HG02763 (cell line): ENCODE measurements around the gene DUSP9.

Experiments used
- ATAC-seq: cut with Tn5 transposase; IDR thresholded peaks from one replicate; pipeline ENCODE4 v1.9.1; 2021; ENCODE audit warnings: mild to moderate bottlenecking, moderate library complexity; ENCODE audit not compliant: unreplicated experiment

The DUSP9 gene

DNA sequence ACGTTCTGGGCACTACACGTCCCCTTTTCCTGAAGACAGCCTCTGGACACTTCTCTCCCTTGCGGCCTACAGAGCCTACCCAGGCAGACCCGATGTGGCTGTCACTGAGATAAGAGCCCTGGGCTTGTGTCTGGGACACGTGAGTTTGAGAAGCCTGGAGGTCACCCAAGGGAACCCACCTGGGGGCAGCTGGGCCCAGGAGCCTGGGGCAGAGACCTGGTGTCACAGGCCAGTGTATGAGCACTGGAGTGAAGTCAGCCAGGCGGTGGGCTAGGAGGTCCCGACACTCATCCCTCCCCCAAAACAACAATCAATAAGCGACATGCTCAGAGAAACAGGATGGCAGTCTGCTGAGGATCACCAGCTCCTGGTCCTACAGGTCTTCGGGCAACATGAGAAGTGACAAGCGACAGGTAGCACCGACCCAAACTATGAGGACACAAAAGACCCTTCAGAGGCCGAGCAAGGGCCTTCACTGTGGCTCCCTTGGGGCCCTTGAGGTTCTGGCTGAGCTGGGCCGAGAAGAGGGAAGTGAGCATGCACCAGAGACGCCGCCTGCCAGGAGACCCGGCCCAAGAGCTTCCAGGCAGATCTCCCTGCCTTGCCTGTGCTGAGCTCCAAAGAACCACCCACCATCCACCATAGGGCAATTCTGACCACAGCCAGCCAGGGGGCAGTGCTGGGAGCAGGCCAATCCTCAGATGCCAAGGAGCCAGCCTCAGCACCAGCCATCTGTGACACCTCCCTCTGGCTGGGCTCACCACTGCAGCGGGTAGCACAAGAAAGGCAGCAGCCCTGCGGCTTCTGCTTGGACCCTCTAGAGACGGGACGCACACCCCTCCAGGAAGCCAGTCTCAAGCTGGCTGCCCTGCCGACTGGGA lies 11.0 kb upstream of the DUSP9 start:
- ATAC-seq: no peak

DNA sequence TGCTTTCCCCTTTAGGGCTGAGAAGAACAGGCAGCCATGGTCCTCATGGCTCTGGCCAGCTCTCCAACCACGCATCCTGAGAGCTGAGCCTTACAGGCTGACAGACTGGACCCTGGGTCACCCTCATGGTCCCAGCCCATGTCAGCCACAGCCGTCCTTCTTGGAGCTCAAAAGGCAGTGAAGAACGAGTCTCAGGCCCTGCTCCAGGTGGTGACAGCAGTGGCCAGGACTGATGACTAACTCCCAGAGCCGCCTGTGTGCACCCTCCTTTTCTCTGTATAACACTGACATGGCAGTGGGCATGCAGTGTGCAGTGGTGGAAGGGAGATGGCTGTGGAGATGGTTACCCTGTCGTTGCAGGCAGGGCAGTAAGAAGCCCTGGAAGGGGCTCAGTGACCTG lies 10.3 kb upstream of the DUSP9 start:
- no peak for ATAC-seq

DNA sequence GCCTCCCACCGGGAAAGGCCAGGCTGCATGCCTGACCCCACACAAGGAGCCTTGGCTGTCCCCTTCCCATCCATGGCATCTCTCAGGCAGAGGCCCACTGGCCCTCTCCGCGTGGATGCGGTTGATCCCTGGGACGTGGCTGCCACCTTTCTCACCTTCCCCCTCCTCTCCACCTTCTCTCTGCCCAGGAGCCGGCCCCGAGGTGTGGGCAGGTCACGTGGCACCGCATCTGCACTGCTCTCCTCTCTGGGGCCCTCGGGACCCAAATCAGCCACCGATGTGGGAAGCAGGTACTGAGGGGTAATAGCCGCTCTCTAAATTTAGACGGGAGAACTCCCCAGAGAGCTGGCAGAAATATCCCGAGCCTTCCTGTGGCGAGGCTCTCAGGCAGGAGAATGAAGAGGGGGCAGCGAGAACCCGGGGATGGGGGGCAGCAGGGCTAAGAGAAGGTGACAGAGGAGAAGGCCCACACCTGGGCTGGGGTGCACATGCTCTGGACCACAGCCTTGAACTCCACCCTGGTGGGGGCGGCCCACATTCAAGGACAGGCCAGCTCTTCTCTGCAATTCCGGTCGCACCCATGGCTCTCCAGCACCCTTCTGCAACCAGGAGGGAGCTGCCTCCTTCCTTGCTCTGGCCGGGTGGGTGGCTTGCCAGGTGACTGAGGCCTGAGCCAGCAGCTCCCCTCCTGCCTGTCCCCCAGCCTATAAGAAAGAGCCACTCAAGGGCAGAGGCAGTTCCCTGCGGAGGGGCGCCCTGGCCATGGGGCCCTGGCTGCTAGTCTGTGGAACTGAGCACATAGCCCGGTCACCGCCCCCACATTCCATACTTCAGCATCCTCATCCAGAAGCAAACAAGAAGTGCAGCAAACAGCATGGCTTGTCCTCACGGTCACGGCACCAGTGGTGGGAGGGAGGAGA lies 9.6 kb upstream of the DUSP9 start:
- ATAC-seq: no peak

DNA sequence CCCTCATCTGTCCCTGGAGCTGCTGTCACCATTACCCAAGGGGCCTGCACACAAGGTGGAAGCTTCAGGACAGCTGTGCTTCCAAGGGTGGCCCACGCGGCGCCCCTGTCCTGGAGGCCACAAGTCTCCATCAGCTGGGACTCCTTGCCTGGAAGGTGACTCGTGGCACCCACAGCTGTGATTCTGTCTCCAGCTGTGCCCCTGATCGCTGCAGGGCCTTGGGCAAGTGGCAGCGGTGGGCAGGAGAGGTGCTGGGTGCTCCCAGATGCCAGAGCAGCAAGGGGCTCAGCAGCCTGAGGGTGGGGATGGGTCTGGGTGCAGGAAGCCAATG lies 9.0 kb upstream of the DUSP9 start:
- ATAC-seq: no peak

DNA sequence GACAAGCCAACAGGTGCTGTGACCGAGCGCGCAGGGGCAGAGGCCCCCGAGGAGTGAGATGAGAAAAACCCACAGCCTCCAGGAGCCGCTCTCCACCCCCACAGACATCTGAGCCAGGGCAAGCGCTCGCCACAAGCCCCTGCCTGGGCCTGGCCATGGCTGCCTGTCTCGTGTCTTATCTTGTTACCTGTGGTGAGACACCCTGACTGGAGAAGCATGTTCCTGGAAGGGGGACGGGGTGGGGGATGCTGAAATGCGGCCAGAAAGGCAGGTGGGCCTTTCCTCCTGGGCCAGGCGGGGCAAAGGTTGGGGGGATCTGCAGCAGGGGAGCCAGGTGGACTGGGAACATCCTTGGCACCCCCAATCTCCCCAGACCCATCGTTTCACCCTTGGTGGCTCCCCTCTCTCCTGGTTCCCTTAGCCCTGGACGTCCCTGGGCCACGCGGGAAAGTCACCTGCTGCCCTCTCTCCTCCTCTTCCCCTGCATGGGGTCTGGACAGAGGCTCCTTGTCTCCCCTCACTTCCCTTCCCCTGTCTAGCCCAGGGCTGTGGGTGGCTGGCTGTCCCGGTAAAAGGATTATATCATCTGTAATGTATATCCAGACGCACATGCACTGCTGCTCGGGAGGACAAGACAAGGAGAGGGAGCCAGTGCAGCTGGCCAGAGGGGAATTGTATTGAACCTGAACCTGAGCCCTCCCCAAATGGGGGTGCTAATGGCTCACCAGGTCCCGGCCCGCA lies 8.4 kb upstream of the DUSP9 start:
- no peak for ATAC-seq

DNA sequence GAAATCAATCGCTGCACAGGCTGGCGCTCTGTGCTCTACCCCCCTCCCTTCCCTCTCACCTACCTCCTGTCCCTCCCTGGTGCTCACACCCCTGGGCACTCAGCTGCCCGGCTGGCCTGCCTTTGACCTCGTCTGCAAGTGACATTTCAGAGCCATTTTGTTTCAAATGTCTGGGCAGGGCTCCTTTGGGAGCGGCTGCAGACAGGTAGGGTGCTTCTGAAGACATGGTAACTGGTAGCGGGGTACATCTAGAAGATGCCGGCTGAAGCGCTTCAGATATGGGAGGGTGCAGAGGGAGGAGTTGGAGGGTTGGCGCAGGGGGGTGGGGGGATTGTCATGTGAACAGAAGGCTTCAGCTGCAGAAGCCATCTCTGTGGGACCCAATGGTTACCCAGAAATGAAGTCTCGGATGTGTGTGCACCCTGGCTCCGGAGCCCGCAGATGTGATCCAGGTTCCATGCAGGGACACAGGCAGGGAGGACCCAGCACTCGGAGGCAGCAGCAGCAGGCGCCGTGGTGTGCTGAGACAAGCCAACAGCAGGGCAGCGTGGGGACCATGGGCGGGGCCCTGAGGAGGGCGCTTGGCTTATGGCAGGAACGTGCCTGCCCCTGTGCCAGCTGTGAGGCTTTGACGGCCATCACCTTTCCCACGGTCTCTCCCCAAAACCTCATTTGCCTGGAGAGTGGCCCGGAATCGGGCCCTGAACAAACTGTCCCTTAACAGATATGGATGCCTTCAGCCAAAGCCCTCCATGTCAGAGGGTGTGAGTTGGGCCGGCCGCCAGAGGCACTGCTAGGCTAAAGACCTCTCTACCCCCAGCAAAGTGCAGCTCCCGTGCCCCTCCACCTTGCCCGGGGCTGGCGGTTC lies 7.6 kb upstream of the DUSP9 start:
- no peak for ATAC-seq

DNA sequence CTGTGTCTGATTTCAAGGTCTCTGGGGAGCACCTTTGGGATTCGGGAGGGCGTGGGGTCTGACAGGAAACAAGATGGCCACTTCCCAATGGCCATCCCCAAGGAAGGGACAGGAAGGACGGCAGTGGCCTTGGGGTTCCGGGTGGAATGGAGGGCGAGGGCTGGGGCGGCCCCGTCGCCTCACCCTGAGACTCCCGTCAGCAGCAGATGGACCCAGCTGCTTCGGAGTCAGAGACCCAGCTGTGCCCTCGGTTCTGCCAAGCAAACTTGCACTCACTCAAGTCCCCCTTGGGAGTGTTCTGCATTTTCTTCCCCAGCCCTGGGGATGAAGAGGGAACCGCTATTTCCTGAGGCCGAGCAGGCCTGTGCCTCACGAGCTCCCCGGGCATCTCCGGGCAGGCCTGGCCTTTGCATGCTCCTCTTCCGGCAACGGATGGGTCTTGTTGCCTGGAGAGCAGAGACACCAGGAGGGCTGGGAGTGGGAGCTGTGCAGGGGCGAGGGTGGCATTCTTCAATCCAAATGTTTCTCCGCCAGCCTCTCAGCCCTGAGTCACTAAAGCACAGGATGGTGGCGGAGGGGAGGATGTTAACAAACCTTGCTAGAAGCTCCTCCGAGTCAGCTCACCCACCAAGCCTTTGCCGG lies 6.8 kb upstream of the DUSP9 start:
- ATAC-seq: no peak

DNA sequence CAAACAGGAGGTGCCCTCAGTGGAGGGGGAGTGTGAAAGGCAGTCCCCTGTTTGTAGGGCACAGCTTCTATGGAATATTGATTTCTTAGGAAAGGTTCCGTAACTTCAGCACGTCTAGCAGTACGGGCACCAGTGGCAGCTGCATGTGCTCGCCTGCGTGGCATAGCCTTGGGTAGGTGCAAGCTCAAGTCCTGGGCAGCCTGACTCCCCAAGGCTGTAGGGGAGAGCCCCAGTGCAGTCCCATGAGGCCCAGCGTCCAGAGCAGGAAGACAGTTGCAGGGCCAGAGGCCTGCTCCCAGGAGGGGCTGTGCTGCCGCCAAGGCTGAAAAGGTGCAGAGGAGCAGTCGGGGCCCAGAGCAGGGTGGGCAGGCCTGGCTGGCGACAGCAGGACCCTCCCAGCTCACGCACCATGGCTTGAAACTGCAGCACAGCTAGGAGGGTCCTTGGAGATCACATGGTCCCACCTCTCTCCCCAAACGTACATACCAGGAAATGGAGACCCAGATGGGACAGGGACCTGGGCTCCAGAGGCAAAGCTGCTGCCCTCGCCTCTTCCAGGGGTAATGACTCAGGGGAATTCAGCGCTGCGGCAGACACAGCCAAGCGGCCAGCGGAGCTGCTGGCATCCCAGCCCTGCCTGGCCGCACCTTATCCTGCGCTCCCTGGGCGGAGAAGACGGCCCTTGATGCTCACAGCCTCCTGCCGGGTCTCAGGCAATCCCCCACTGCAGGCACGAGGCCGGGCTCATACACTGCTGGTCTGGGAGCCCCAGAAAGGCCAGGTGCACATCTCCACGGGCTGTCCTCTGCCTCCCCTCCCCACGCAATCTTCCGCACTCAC lies 6.0 kb upstream of the DUSP9 start:
- no peak for ATAC-seq

DNA sequence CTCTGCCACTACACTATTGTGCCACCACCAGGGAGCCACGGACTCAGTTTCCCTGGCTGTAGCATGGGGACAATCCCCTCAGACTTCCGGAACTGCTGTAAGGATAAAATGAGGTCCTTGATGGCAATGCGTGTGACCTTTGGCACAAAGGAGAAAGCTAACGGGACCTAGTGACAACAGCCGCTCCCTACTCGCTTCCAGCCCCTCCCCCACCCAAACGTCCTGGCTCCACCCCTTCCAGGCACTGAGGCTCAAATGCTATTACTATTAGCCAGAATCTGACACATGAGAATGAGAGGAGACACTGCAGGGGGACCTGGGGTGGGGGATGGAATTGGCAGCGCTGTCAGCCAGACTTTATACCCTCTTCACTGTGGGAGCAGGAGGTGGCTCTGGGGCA lies 5.4 kb upstream of the DUSP9 start:
- no peak for ATAC-seq

DNA sequence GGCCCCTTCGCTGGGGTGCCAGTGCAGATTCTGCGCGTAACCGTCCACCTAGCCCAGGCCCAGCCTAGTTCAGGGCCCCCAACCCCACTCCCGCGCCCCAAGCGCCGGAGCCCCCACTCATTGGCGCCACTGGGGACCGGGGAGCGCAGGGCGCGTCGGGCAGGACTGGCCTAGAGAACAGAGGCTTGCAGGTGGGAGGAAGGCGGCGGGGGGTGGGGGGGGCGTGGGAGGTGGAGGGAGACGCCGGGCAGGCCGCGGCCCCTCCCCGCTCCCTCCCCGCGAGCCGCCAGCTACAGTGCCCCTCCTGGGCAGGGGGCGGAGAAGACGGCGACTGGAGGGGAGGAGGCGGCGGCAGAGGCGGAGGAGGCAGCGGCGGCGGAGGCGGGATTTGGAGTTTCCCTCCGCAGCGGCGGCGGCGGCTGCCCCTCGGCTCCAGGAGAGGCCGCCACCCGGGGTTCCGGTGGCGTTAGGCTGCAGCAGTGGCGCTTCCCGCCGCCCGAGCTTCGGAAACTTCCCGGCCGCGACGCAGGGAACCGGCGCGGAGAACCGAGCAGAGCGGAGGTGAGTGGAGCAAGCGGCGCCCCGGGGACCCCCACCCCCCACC lies 4.8 kb upstream of the DUSP9 start:
- no peak for ATAC-seq

DNA sequence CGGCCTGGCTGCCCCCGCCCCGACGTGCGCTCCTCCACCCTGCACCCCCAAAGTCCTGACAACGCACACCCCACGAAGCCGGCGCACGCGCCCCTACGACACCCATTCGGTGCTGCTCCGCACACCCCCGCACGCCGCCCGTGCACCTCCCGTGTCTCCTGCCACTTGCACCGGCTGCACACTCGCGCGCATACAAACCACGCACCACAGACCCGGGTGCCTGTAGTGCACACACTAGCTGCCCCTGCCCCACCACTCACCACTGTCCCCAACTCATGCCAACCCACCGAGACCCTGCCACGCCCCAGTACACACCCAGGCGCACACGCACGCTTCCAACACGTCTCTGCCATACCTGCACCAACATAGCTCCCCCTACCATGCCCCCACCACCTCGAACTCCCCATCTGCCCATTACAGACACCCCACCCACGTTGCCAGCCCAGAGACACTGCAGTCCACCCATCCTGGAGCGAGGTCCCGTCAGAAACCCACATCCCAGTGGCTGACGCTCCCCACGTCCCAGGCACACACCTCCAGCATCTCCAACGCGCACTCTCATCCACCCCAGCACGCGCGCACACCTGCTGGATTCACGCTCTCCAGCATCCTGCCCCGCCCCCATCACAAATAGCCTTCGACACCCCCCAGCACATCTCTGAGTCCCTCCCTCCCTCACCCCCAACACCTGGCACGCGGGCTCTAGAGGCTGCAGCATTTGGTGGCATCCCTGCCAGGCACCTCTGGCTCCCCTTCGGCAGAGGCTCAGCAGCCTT lies 4.2 kb upstream of the DUSP9 start:
- ATAC-seq: no peak

DNA sequence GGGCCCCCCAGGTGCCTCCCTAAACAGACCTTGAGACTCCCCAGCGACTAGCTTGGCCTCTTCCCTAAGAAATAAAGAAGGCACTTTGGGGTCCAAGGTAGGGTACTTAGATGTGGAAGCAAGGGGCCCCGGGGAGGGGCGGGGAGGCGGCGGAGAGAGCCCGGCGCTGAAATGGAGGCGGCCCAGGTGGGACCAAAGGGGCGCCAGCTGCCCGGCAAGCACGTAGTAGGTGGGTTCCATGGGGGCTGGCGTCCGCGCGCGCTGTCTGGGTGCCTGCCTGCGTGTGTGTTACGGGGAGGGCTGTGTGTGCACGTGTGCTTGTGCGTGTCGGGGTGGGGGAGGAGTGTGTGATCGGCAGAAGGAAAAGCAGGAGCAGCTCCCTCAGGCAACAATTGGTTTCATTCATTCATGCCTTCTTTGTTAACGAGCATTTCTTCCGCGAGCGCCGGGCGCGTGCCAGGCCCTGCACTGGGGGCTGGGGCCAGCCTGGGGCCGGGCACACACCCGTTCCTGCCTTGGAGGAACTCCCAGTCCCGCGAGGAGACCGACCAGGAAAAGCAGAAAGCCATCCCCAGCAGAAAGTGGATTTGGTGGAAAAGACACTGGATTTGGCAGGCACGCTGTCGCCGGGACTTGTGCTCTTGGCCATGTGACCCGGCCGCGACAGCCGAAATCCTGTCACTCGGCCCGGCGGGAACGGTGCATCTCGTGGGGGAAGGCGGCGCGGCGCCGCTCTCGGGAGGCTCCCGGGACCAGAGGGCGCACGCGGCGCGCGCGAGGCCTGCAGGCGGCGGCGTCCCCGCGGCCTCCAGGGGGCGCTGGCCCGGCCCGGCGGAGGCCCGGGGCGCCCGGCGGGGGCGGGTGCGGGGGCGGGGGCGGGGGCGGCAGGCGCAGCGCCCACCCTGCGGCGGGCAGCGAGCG lies 3.3 kb upstream of the DUSP9 start:
- ATAC-seq: no peak

DNA sequence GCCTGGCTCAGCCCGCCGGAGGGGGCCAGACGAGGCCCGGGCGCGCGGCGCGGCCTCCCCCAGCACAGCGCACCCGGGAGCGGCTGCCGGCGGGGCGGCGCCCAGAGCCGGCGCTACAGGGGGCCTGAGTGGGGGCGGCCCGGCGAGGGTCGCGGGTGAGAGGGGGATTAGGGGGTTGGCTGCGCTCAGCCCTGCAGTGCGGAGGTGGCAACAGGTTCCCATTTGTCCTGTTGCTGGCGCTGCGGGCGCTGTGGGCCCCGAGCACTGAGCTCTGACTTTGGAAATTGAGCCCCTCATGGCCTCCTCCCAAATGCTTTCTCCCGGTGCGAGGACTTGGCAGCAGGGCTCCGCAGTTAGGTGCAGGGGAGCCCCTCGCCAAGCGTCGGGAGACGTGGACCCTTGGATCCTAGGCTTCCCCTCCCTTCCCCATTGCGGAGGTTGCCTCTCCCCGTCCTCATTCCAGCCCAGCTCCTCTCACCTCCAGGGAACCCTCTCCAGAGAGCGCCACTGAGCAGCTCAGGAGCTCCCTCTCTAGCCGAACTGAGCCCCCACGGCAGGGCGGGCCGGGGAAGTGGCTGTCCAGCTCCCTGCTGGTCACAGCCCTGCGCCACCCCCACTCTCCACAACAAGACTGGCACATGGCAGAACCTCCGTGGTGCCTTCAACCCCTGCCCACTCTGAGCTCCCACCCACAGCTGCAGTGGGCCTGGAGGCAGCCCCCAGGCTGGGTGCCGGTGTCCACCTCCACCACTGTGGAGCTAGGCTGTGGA lies 2.5 kb upstream of the DUSP9 start:
- ATAC-seq: no peak

DNA sequence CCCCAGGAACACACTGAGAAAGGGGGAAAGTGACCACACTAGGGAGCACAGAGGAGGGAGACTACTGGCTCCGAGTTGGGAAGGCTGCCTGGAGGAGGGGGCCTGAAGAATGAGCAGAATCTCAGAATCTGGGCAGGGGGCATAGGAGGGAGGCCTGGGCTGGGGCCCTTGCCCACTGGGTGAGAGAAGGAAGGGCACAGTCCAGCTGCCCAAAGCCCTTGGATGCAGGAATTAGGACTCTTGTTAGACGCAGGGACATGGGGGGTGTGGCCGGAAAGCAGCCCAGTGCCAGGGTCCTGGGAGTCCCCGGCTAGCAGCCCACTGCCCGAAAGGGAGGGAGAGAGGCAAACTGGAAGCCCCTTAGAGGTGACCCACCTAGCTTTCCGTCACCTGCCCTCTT lies 1.9 kb upstream of the DUSP9 start:
- no peak for ATAC-seq

DNA sequence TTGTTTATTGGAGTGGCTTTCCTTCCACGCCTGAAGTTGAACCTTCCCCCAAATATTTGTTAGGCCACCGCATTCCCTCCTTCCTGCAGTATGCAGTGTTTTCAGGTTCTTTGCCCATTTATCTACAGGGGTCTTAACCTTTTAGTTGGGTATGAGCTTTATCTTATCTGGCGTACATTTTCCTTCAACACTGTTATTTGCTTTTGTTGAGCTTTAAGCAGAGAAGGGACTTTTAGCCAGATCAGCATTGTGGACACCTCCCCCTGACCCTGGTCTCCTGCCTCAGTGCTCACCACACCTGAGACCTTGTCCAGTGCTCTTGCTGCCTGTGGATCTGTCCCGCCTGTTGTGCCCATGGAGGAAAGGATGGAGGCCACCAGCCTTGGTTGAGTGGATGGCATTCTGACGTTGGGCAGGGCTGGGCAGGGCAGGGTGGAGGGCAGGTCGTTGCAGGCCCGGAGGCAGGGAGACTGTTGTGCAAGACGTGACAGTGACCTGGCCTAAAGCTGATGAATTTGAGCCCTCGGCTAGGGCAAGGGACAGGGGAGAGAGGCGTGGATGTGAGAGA lies 998 bp upstream of the DUSP9 start:
- no peak for ATAC-seq
